Measurements from ENCODE around the gene ARHGAP10.
A peak's percentile ranks its signal among the peaks of the same experiment; 100 is the strongest.

ARHGAP10 gene

DNA sequence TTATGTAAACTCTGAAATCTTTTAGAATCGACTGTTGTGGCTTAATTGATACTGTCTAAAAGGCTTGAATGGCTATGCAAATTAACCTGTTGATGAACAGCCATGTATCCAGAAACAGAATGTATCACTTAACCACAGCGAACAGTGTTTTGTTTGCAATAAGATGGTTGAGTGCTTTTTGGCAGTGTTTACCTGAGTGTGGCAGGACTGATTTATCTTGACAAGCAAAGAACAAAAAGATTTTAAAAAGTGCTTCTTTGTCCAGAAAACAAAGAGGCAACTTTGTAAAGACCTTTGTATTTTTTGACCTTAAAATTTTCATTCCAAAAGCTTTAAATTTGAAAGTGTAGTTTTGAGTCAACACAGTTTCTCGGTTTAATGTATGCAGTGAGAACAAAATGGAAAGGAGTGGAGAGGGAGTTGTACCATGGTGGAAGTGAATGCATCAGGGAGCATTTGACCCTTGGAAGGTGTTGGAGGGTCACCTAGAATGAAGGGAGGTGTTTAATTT lies 18.0 kb downstream of the ARHGAP10 start:
- DNase-seq = no peak
- intact Hi-C loops (cut with DNase I; ENCODE audit: low total_unique reads) = no loop called here
- no peaks in the 10 kb centered on the region for H3K9me3 ChIP-seq
- H3K36me3 ChIP-seq = peaks cover 0 to 6% (median 5%) of the 10 kb centered on the region in 3 donors
- H3K4me3 ChIP-seq = no peak overlapping the region
- H3K4me1 ChIP-seq = peaks cover 0 to 88% (median 22%) of the 10 kb centered on the region in 4 donors
- no peaks in the 10 kb centered on the region for H3K27me3 ChIP-seq
- no peak for TF ChIP-seq CTCF (IDR thresholded peaks at IDR 0.05)
- H3K27ac ChIP-seq = no peak overlapping the region

DNA sequence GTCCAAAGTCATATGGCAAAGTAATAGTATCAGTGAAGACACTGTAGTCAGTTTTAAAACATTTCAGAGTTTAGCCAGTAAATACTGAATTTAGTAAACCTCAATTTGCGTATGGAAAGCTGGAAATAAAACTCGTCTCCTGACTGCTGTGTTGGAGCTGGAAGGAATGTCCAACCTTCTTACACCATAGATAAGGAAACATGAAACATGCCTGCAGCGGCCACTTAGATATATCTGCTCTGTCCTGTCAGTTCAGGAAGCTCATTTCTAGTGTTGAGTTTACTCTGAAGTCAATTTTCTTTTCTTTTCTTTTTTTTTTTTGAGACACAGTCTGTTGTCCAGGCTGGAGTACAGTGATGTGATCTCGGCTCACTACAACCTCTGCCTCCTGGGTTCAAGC lies 21.2 kb downstream of the ARHGAP10 start:
- no peak for TF ChIP-seq CTCF (IDR thresholded peaks at IDR 0.05)
- Histone ChIP-seq H3K27me3 (no peaks in the 10 kb centered on the region), H3K27ac (peak overlapping the region; percentile 72 to 77), H3K9me3 (no peaks in the 10 kb centered on the region), H3K36me3 (peaks cover 0 to 7% (median under 1%) of the 10 kb centered on the region in 3 donors), H3K4me1 (peaks cover 0 to 96% (median 31%) of the 10 kb centered on the region in 4 donors), H3K4me3 (no peak overlapping the region)
- no peak for DNase-seq
- intact Hi-C loops (cut with DNase I; ENCODE audit: low total_unique reads) = no loop called here

DNA sequence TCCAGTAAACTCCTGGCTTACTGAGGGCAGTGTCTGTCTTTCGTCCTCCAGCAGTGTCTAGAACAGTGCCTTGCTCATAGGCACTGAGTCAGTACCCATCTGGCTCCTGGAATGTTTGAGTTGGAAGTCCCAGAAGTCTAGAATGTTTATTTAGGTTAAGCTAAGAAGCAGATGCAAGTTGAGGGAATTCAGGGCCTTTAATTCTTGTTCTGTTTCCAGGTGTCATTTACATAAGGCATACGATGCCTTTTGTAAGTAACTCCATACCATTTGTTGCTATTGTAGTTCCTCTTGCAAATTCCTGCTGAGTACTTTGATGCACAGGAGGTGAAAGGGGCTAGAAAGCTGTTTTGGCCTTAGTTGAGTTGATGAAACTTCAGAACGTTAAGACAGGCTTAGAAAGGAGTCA lies 22.2 kb downstream of the ARHGAP10 start:
- Histone ChIP-seq H3K36me3 (peaks cover 0 to 5% (median 0%) of the 10 kb centered on the region in 3 donors), H3K4me1 (peaks cover 0 to 86% (median 28%) of the 10 kb centered on the region in 4 donors), H3K4me3 (no peak overlapping the region), H3K27ac (peak overlapping the region; percentile 72 to 77), H3K9me3 (no peaks in the 10 kb centered on the region), H3K27me3 (no peaks in the 10 kb centered on the region)
- intact Hi-C loops (cut with DNase I; ENCODE audit: low total_unique reads) = no loop called here
- no peak for TF ChIP-seq CTCF (IDR thresholded peaks at IDR 0.05)
- no peak for DNase-seq

- H3K4me3 ChIP-seq = peak overlapping the region; percentile 25 to 36
- no peak for TF ChIP-seq CTCF (IDR thresholded peaks at IDR 0.05)
- no peaks in the 10 kb centered on the region for H3K9me3 ChIP-seq
- H3K27ac ChIP-seq = peak overlapping the region; percentile 72 to 77
- DNase-seq = no peak
- intact Hi-C loops (cut with DNase I; ENCODE audit: low total_unique reads) = no loop called here
- peaks cover 0 to 5% (median 0%) of the 10 kb centered on the region in 3 donors for H3K36me3 ChIP-seq
- H3K4me1 ChIP-seq = peaks cover 0 to 83% (median 26%) of the 10 kb centered on the region in 4 donors
- no peaks in the 10 kb centered on the region for H3K27me3 ChIP-seq
Observed at GRCh38 chr4:147755561-147756295, 23.8 kb downstream of the ARHGAP10 start.

GRCh38 chr4:147756417-147756816 lies 24.5 kb downstream of the ARHGAP10 start:
- no peaks in the 10 kb centered on the region for H3K9me3 ChIP-seq
- intact Hi-C loops (cut with DNase I; ENCODE audit: low total_unique reads) = no loop called here
- no peaks in the 10 kb centered on the region for H3K27me3 ChIP-seq
- no peak for TF ChIP-seq CTCF (IDR thresholded peaks at IDR 0.05)
- peak overlapping the region; percentile 72 to 77 for H3K27ac ChIP-seq
- H3K4me1 ChIP-seq = peaks cover 0 to 83% (median 30%) of the 10 kb centered on the region in 4 donors
- peaks cover 0 to 5% (median 0%) of the 10 kb centered on the region in 3 donors for H3K36me3 ChIP-seq
- no peak for DNase-seq
- H3K4me3 ChIP-seq = no peak overlapping the region

All from tibial artery (tissue), 4 donors.